OCI-LY7 (cell line): ENCODE results near the gene CDCP2.

Experiments
- EZH2phosphoT487 ChIP-seq: fragments of 200-600 bp; sonication (generic); IDR thresholded peaks from 2 replicates; pipeline ENCODE4 v1.6.1; 2018; ENCODE audit warnings: low read depth, borderline replicate concordance, mild to moderate bottlenecking, mixed run types, antibody characterized with exemption, low read length, moderate library complexity, mixed read lengths
- TF ChIP-seq, protein P1 (sequence below): fragments of 200-600 bp; sonication (generic); conservative IDR thresholded peaks from 2 replicates; pipeline ENCODE4 v1.5.1; 2014; ENCODE audit warnings: mild to moderate bottlenecking, antibody characterized with exemption, low read length, moderate library complexity, mixed read lengths

- TF ChIP-seq, protein P1, sequence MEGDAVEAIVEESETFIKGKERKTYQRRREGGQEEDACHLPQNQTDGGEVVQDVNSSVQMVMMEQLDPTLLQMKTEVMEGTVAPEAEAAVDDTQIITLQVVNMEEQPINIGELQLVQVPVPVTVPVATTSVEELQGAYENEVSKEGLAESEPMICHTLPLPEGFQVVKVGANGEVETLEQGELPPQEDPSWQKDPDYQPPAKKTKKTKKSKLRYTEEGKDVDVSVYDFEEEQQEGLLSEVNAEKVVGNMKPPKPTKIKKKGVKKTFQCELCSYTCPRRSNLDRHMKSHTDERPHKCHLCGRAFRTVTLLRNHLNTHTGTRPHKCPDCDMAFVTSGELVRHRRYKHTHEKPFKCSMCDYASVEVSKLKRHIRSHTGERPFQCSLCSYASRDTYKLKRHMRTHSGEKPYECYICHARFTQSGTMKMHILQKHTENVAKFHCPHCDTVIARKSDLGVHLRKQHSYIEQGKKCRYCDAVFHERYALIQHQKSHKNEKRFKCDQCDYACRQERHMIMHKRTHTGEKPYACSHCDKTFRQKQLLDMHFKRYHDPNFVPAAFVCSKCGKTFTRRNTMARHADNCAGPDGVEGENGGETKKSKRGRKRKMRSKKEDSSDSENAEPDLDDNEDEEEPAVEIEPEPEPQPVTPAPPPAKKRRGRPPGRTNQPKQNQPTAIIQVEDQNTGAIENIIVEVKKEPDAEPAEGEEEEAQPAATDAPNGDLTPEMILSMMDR: no peak
- no peak for TF ChIP-seq EZH2phosphoT487
Measured at GRCh38 chr1:54122135-54122751, 30.6 kb downstream of the CDCP2 start.
